ENCODE measurements around the gene VIL1.

The VIL1 gene

DNA sequence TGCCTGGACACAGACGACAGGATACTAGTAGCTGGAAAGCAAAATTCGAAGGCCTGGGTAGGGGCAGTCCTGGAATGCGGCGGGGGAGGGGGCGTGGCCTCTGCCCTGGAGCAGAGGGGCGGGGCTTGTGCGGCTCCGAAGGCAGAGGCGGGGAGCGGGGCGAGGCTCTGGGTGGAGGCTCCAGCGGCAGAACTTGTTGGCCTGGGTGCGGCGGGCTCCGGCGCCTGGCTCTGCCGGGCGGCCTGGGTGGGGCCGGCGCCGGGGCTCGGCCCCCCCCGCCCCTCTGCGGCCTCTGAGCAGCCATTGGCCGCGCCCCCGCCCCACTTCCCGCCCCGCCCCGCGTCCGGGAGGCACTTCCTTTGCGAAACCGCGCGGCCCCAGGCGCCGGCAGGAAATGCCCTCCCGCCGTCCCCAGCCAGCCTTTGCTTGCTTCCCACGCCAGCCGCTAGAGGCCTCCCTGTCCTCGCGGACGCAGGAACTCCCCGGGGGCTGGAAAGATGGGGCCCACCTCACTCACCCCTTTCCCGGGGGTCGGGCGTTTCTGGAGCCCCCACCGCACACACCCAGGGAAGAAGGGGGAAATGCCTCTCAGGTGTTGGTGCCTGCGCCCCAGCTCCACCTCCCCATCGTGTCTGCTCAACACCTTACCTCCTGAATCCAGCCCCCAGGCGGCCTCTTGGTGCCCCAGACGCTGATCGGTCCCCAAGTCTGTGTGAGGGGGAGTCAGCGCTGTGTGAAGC lies 12.5 kb upstream of the VIL1 start:
- no peak for TF ChIP-seq ZNF274 (IDR thresholded peaks at IDR 0.05; ENCODE audit: low read depth, low read length)
- peak overlapping the region; percentile 39; the same call in 1 of the 2 replicates for H3K4me3 ChIP-seq (ENCODE audit: low read length)

- no peak for TF ChIP-seq ZNF274 (IDR thresholded peaks at IDR 0.05; ENCODE audit: low read depth, low read length)
- peak overlapping the region; percentile 34; the same call in 1 of the 2 replicates for H3K4me3 ChIP-seq (ENCODE audit: low read length)
These were observed 11.8 kb upstream of the VIL1 start for GRCh38 chr2:218406949-218407618.

DNA sequence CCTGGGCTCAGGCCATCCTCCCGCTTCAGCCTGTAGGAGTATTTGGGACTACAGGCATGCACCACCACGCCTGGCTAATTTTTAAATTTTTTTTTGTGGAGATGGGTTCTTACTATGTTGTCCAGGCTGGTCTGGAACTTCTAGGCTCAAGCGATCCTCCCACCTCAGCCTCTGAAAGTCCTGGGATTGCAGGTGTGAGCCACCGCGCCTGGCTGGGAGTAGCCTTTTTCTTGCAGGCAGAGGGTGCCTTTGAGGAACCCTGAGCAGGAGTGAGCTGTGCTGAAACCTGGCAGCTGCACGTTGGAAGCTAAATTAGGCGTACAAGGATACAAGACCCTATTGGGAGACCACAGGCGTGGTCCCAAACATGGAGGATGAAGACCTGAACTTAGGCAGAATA lies 11.2 kb upstream of the VIL1 start:
- H3K4me3 ChIP-seq (ENCODE audit: low read length): no peak overlapping the region
- no peak for TF ChIP-seq ZNF274 (IDR thresholded peaks at IDR 0.05; ENCODE audit: low read depth, low read length)

DNA sequence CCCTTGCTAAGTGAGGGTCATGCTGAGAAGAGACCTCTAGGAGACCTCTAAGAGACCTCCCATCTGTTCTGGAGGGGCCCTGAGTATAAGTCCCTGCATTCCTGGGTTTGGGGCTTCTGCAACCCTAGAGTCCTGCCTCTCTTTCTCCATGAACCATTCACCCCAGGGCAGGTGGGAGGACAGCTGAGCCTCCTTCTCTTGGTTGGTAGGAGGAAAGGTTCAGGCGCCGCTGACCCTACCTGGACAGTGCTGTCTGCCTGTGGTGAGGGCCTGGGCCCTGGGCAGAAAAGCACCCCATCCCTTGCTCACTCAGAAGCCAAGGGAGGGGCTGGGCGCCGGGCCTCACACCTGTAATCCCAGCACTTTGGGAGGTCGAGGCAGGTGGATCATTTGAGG lies 604 bp upstream of the VIL1 start:
- no peak overlapping the region for H3K4me3 ChIP-seq (ENCODE audit: low read length)
- no peak for TF ChIP-seq ZNF274 (IDR thresholded peaks at IDR 0.05; ENCODE audit: low read depth, low read length)

DNA sequence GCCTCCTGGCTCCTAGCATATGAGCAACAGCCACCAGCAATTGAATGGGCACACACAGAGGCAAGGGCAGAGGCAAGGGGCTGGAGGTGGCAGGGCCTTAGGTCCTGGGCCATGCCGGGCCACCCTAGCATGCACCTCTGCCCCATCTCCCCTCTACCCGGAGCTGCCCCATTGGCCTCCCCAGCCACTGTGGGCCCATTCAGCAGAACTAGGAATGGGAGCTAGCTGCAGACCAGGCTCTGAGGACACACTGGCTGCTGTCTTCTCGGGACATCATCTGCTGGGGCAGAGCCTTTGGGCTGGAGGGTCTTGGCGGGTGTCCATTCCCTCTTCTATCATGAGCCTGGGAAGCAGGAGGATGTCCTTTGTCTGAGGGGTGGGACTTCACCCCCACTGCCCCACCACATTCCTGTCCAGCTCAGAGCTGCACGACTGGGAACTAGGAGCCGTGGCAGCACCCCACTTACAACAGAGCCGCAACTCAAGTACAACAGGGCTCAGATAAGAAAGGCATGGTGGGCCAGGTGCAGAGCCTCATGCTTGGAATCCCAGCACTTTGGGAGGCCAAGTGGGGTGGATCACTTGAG lies 800 bp downstream of the VIL1 start:
- no peak for TF ChIP-seq ZNF274 (IDR thresholded peaks at IDR 0.05; ENCODE audit: low read depth, low read length)
- no peak overlapping the region for H3K4me3 ChIP-seq (ENCODE audit: low read length)

DNA sequence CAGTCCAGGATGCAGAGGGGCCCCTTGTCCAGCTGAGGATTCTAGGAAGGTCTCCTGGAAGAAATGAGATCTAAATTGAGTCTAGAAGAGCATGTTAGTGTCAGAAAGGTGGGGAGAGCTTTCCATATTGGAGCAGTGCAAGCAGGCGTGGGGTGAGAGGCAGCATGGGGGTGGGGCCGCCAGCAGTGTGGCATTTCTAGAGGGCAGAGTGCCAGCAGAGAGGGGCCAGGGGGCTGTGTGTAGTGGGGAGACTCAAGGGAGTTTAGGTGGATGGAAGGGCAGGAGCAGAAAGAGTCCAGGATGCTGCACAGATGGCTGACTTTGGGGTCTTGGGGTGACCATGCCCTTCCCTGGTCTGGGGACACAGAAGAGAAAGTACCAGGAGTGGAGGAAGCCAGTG lies 2.1 kb downstream of the VIL1 start:
- TF ChIP-seq ZNF274 (IDR thresholded peaks at IDR 0.05; ENCODE audit: low read depth, low read length): no peak
- H3K4me3 ChIP-seq (ENCODE audit: low read length): no peak overlapping the region

- no peak for TF ChIP-seq ZNF274 (IDR thresholded peaks at IDR 0.05; ENCODE audit: low read depth, low read length)
- no peak overlapping the region for H3K4me3 ChIP-seq (ENCODE audit: low read length)
These were observed 3.6 kb downstream of the VIL1 start for GRCh38 chr2:218422403-218423086.

DNA sequence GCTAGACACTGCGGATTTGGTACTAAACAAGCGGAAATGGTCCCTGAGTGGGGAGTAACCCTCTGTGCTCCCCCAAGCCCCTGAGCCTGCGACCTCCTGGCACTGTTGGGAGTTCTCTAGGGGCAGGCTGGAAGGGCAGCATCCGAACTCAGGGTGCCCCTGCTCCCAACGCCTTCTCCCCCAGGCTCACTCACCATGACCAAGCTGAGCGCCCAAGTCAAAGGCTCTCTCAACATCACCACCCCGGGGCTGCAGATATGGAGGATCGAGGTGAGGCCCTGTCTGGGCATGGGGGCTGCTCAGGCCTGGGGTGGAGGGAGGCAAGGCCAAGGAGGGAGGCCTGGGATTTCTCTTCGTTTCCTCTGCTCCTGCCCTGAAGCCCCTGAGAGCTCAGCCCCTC lies 4.7 kb downstream of the VIL1 start:
- no peak overlapping the region for H3K4me3 ChIP-seq (ENCODE audit: low read length)
- TF ChIP-seq ZNF274 (IDR thresholded peaks at IDR 0.05; ENCODE audit: low read depth, low read length): no peak

GRCh38 chr2:218425531-218425930 lies 6.6 kb downstream of the VIL1 start:
- no peak for TF ChIP-seq ZNF274 (IDR thresholded peaks at IDR 0.05; ENCODE audit: low read depth, low read length)

DNA sequence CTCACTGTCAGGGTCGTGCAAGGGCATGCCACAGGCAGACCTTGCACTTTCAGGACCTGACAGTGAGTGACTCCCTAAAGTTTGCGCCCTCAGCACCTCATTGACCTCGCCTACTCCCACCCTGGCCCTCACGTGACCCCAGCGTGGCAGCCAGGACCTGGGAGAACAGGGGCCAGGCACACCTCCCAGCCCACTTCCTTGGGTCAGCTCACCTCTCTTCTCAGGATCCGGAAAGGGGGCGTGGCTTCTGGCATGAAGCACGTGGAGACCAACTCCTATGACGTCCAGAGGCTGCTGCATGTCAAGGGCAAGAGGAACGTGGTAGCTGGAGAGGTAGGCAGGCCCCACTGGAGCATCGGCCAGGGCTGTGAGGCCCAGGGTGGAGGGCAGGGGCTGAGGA lies 8.8 kb downstream of the VIL1 start:
- no peak for TF ChIP-seq ZNF274 (IDR thresholded peaks at IDR 0.05; ENCODE audit: low read depth, low read length)
- H3K4me3 ChIP-seq (ENCODE audit: low read length): no peak overlapping the region

More at GRCh38 chr2:218425531-218425930, 6.6 kb downstream of the VIL1 start:
- no peak overlapping the region for H3K4me3 ChIP-seq (ENCODE audit: low read length)

DNA sequence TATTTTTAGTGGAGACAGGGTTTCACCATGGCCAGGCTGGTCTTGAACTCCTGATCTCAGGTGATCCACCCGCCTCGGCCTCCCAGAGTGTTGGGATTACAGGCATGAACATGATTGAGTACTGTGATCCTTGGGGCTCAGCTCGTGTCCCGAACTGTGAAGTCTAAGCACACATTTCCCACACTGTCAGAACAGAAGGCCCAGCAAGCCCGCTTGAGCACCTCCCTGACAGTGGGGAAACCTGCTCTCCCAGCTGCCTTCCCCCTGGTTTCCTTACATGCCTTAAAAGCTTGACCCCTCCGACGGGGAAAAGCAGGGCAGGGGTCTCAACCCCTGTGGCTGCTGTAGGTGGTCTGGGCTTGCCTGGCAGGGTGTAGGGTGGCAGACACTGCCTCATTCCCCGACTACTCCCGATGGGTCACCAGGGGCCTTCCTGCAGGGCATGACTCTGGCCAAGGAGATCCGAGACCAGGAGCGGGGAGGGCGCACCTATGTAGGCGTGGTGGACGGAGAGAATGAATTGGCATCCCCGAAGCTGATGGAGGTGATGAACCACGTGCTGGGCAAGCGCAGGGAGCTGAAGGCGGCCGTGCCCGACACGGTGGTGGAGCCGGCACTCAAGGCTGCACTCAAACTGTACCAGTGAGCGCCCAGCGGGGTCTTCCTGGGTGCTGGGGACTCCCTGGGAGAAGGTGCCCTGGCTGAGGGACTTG lies 10.1 kb downstream of the VIL1 start:
- TF ChIP-seq ZNF274 (IDR thresholded peaks at IDR 0.05; ENCODE audit: low read depth, low read length): no peak
- no peak overlapping the region for H3K4me3 ChIP-seq (ENCODE audit: low read length)

DNA sequence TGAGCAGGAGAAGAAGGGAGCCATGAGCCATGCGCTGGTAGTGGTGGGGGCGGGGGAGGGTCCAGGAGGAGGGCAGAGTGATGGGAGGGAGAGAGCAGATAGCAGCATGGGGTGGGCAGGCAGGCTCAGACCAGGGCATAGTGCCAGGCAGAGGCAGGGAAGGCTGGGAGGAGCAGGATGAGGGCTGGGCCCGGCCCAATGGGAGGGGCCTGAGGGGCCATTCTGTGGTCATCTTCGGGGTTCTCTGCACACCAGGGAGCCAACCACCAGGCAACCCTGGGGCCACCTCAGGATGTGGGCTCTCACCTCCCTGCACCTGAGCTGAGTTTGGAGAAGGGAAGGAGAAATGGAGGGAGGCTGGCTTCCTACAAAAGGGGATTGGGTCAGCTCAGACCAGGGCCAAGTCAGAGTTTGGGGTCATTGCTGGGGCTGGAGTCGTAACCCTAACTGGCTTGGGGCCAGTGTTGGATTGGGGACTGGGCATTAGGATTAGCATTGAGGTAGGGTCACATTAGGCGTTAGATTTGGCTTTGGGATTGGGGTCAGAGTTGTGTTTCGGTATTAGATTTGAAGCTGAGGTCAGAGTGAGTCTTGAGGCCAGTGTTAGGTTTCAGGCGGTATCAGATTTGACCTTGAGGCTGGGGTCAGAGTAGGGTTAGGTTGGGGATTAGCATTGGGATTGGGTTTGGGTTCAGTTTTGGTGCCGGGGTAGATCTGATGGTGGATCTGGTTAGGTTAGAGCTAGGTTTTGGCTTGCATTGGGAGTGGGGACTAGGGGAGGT lies 11.2 kb downstream of the VIL1 start:
- H3K4me3 ChIP-seq (ENCODE audit: low read length): no peak overlapping the region
- no peak for TF ChIP-seq ZNF274 (IDR thresholded peaks at IDR 0.05; ENCODE audit: low read depth, low read length)

GRCh38 chr2:218430721-218431120 lies 11.8 kb downstream of the VIL1 start:
- no peak for TF ChIP-seq ZNF274 (IDR thresholded peaks at IDR 0.05; ENCODE audit: low read depth, low read length)
- no peak overlapping the region for H3K4me3 ChIP-seq (ENCODE audit: low read length)

Data from GM08714 (cell line).